ENCODE results near the gene CEP112.
"Not testable (repeated sequence)": the region's sequence is repeated elsewhere in the genome, so short reads cannot be mapped to it uniquely, and the experiment has no call there.

Gene CEP112

GRCh38 chr17:65820306-65820705, 371.6 kb downstream of the CEP112 start:
- H3K4me3 ChIP-seq (ENCODE audit: low read depth, low read length) = no peak overlapping the region
- TF ChIP-seq, protein P1, sequence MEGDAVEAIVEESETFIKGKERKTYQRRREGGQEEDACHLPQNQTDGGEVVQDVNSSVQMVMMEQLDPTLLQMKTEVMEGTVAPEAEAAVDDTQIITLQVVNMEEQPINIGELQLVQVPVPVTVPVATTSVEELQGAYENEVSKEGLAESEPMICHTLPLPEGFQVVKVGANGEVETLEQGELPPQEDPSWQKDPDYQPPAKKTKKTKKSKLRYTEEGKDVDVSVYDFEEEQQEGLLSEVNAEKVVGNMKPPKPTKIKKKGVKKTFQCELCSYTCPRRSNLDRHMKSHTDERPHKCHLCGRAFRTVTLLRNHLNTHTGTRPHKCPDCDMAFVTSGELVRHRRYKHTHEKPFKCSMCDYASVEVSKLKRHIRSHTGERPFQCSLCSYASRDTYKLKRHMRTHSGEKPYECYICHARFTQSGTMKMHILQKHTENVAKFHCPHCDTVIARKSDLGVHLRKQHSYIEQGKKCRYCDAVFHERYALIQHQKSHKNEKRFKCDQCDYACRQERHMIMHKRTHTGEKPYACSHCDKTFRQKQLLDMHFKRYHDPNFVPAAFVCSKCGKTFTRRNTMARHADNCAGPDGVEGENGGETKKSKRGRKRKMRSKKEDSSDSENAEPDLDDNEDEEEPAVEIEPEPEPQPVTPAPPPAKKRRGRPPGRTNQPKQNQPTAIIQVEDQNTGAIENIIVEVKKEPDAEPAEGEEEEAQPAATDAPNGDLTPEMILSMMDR (IDR thresholded peaks at IDR 0.05; ENCODE audit: borderline replicate concordance, insufficient read depth, low read depth, low read length) = no peak

GRCh38 chr17:65819810-65820209, 372.1 kb downstream of the CEP112 start:
- H3K4me3 ChIP-seq (ENCODE audit: low read depth, low read length) = no peak overlapping the region
- TF ChIP-seq, protein P1 (IDR thresholded peaks at IDR 0.05; ENCODE audit: borderline replicate concordance, insufficient read depth, low read depth, low read length) = no peak

- TF ChIP-seq, protein P1 (IDR thresholded peaks at IDR 0.05; ENCODE audit: borderline replicate concordance, insufficient read depth, low read depth, low read length) = no peak
Measured at GRCh38 chr17:65817951-65818350, 374.0 kb downstream of the CEP112 start.

DNA sequence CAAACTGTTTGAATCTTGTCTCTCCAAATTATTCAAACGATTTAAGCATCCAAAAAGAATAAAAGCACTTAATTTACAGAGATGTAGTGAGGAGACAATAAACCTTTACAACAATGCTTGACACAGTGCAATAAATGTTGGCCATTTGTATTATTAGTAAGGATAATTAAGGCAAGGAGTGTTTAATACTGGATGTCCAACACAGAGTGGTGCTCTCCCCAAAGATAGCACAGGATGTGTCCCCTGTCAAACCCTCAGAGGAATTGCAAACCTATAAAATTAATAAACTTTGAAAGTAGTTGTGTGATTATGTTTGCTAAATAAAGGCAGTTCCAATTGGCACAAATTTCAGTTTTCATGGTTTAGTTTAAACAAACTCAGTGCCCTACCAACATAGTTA, 377.5 kb downstream of the CEP112 start:
- TF ChIP-seq, protein P1 (IDR thresholded peaks at IDR 0.05; ENCODE audit: borderline replicate concordance, insufficient read depth, low read depth, low read length) = no peak
- no peak overlapping the region for H3K4me3 ChIP-seq (ENCODE audit: low read depth, low read length)

More at GRCh38 chr17:65817951-65818350, 374.0 kb downstream of the CEP112 start:
- H3K4me3 ChIP-seq (ENCODE audit: low read depth, low read length) = no peak overlapping the region

DNA sequence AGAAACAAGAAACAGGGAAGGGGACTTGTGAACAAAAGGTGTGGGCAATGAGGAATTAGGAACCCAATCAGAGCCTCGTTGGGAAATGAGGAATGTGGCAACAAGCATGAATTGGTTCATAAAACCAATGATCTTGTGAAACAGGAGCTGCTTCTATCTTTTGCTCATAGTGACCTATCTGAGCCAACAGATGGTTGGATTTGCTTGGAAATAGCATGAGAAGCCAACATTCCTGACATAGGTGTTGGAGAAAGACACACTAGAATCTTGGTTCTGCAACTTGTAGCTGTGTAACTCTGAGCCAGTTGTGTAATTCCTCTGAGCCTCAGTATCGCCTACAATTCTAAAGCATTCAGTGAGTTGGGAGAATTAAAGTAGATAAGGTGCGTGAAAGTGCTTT, 378.6 kb downstream of the CEP112 start:
- no peak overlapping the region for H3K4me3 ChIP-seq (ENCODE audit: low read depth, low read length)
- TF ChIP-seq, protein P1 (IDR thresholded peaks at IDR 0.05; ENCODE audit: borderline replicate concordance, insufficient read depth, low read depth, low read length) = no peak

GRCh38 chr17:65811043-65811442, 380.9 kb downstream of the CEP112 start:
- TF ChIP-seq, protein P1 (IDR thresholded peaks at IDR 0.05; ENCODE audit: borderline replicate concordance, insufficient read depth, low read depth, low read length) = no peak
- no peak overlapping the region for H3K4me3 ChIP-seq (ENCODE audit: low read depth, low read length)

- H3K4me3 ChIP-seq (ENCODE audit: low read depth, low read length) = no peak overlapping the region
- TF ChIP-seq, protein P1 (IDR thresholded peaks at IDR 0.05; ENCODE audit: borderline replicate concordance, insufficient read depth, low read depth, low read length) = no peak
Measured at GRCh38 chr17:65809366-65809765, 382.6 kb downstream of the CEP112 start.

DNA sequence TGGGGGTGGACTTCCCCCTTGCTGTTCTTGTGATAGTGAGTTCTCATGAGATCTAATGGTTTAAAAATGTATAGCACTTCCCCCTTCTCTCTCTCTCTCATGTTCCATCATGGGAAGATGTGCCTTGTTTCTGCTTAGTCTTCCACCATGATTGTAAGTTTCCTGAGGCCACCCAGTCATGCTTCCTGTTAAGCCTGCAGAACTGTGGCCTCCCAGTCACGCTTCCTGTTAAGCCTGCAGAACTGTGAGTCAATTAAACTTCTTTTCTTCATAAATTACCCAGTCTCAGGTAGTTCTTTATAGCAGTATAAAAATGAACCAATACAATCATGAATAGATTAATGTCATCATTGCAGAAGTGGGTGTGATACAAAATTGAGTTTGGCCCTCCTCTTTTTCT, 383.4 kb downstream of the CEP112 start:
- not testable (repeated sequence) for H3K4me3 ChIP-seq (ENCODE audit: low read depth, low read length)
